GM23338 (cell line): ENCODE data around the gene IDI2. TPM values are rescaled to one million over a fixed set of nuclear protein-coding genes. Genes with fewer than 3 reads are reported as not detected.

Experiments used
- ATAC-seq: fragments of 200-7000 bp; cut with Tn5 transposase; 3 replicates; pipeline ENCODE4 v1.9.1; 2020
- DNase-seq: peaks from one replicate; pipeline ENCODE4 v3.0.0-alpha.2; 2015; ENCODE audit warnings: low spot score
- H2AFZ ChIP-seq: fragments of 200-600 bp; sonication (generic); 2 replicates; pipeline ENCODE4 v1.8.0; 2016; ENCODE audit warnings: antibody characterized with exemption, mild to moderate bottlenecking, moderate library complexity
- H3F3A ChIP-seq: fragments of 200-600 bp; sonication (generic); replicated peaks from 2 replicates; pipeline ENCODE4 v1.8.0; 2017; ENCODE audit warnings: antibody characterized with exemption, mixed run types, low read depth
- H3K27ac ChIP-seq: fragments of 200-600 bp; sonication (generic); 2 replicates; pipeline ENCODE4 v1.6.1; 2016; ENCODE audit warnings: low read depth
- H3K27me3 ChIP-seq: fragments of 200-600 bp; sonication (generic); 2 replicates; pipeline ENCODE4 v1.8.0; 2016; ENCODE audit warnings: mild to moderate bottlenecking, mixed run types, moderate library complexity; ENCODE audit not compliant: insufficient read depth
- H3K36me3 ChIP-seq: fragments of 200-600 bp; sonication (generic); 2 replicates; pipeline ENCODE4 v1.8.0; 2016; ENCODE audit warnings: mild to moderate bottlenecking; ENCODE audit not compliant: insufficient read depth
- H3K4me1 ChIP-seq: fragments of 200-600 bp; sonication (generic); 2 replicates; pipeline ENCODE4 v1.8.0; 2016; ENCODE audit warnings: mild to moderate bottlenecking, moderate library complexity; ENCODE audit not compliant: insufficient read depth
- H3K4me2 ChIP-seq: fragments of 200-600 bp; sonication (generic); 2 replicates; pipeline ENCODE4 v1.7.1; 2017; ENCODE audit warnings: mixed run types
- H3K4me3 ChIP-seq: fragments of 200-600 bp; sonication (generic); 2 replicates; pipeline ENCODE4 v1.6.1; 2016; ENCODE audit warnings: mixed run types
- H3K79me2 ChIP-seq: fragments of 200-600 bp; sonication (generic); replicated peaks from 2 replicates; pipeline ENCODE4 v1.8.0; 2017; ENCODE audit warnings: mild to moderate bottlenecking; ENCODE audit not compliant: insufficient read depth
- H3K9me2 ChIP-seq: fragments of 200-600 bp; sonication (generic); 2 replicates; pipeline ENCODE4 v1.8.0; 2017; ENCODE audit not compliant: insufficient read depth
- H4K20me1 ChIP-seq: fragments of 200-600 bp; sonication (generic); replicated peaks from 2 replicates; pipeline ENCODE4 v1.8.0; 2017; ENCODE audit warnings: mild to moderate bottlenecking; ENCODE audit not compliant: insufficient read depth
- H3K27ac Mint-ChIP-seq: 2 replicates; pipeline ENCODE4 v1.8.0; 2020; ENCODE audit warnings: inconsistent platforms, mild to moderate bottlenecking, moderate library complexity, mixed read lengths
- H3K27me3 Mint-ChIP-seq: 3 replicates; pipeline ENCODE4 v1.8.0; 2022; ENCODE audit warnings: low read depth, mild to moderate bottlenecking, moderate library complexity, mixed read lengths, inconsistent platforms; ENCODE audit not compliant: insufficient read depth, poor library complexity
- H3K36me3 Mint-ChIP-seq: 3 replicates; pipeline ENCODE4 v1.8.0; 2021; ENCODE audit warnings: low read depth, mild to moderate bottlenecking, inconsistent platforms, moderate library complexity, mixed read lengths
- H3K4me1 Mint-ChIP-seq: 3 replicates; pipeline ENCODE4 v1.8.0; 2020; ENCODE audit warnings: mild to moderate bottlenecking, inconsistent platforms, mixed read lengths
- H3K4me3 Mint-ChIP-seq: 3 replicates; pipeline ENCODE4 v1.8.0; 2021; ENCODE audit warnings: moderate library complexity, mild to moderate bottlenecking, inconsistent platforms, mixed read lengths
- H3K9me3 Mint-ChIP-seq: 3 replicates; pipeline ENCODE4 v1.8.0; 2020; ENCODE audit warnings: moderate library complexity, mild to moderate bottlenecking, inconsistent platforms, mixed read lengths
- CREB1 ChIP-seq: fragments of 250-450 bp; sonication (Bioruptor Pico); IDR thresholded peaks from 2 replicates; pipeline ENCODE4 v1.5.0; 2020; ENCODE audit warnings: low read depth, mild to moderate bottlenecking, moderate library complexity
- EZH2 ChIP-seq: fragments of 200-600 bp; sonication (generic); IDR thresholded peaks from one replicate; pipeline ENCODE4 v1.8.0; 2017; ENCODE audit warnings: antibody characterized with exemption, mild to moderate bottlenecking, low read depth; ENCODE audit not compliant: unreplicated experiment
- EZH2phosphoT487 ChIP-seq: fragments of 200-600 bp; sonication (generic); IDR thresholded peaks from one replicate; pipeline ENCODE4 v1.8.1; 2018; ENCODE audit warnings: antibody characterized with exemption; ENCODE audit not compliant: unreplicated experiment
- JUNB ChIP-seq: IDR thresholded peaks from one replicate; pipeline ENCODE4 v1.6.1; 2016; ENCODE audit warnings: antibody characterized with exemption; ENCODE audit not compliant: unreplicated experiment
- NANOG ChIP-seq: IDR thresholded peaks from 2 replicates; pipeline ENCODE4 v1.6.1; 2016; ENCODE audit warnings: antibody characterized with exemption, borderline replicate concordance
- POLR2AphosphoS5 ChIP-seq: IDR thresholded peaks from 2 replicates; pipeline ENCODE4 v1.6.1; 2016; ENCODE audit warnings: antibody characterized with exemption, low read depth
- STAT1 ChIP-seq: IDR thresholded peaks from one replicate; pipeline ENCODE4 v1.6.1; 2016; ENCODE audit warnings: antibody characterized with exemption; ENCODE audit not compliant: unreplicated experiment
- ZNF114 ChIP-seq: fragments of 250-450 bp; sonication (Bioruptor Pico); IDR thresholded peaks from 2 replicates; pipeline ENCODE4 v1.5.0; 2020; ENCODE audit warnings: mild to moderate bottlenecking, moderate library complexity
- ZNF331 ChIP-seq: fragments of 250-450 bp; sonication (Bioruptor Pico); IDR thresholded peaks from 2 replicates; pipeline ENCODE4 v1.5.0; 2020; ENCODE audit warnings: low read depth, mild to moderate bottlenecking, moderate library complexity
- polyA plus RNA-seq: library from polyadenylated mRNA; unstranded; fragments of >200 nt; fragmentation: Nextera tagmentation; extraction: Ambion mirVana; gene quantifications from 2 replicates; pipeline ENCODE4 v1.2.1, GENCODE V29; 2016
- total RNA-seq: library from RNA; depleted of rRNA; stranded (reverse); fragments of >200 nt; shearing (Covaris generic); gene quantifications from 2 replicates; pipeline ENCODE4 v1.2.3, GENCODE V29; 2014
- TF ChIP-seq, protein P1 (sequence below): IDR thresholded peaks from 2 replicates; pipeline ENCODE4 v1.6.1; 2016; ENCODE audit warnings: antibody characterized with exemption
- TF ChIP-seq, protein P2 (sequence below), 2 experiments: fragments of 200-600 bp in 1 of 2; sonication (generic) in 1 of 2; conservative IDR thresholded peaks; 2 replicates each; pipeline versions ENCODE4 v1.5.1 to v1.6.1; 2016 to 2017; ENCODE audit warnings: antibody characterized with exemption in 2 of 2, low read depth in 2 of 2, mild to moderate bottlenecking in 2 of 2, moderate library complexity in 1 of 2
- TF ChIP-seq, protein P3 (sequence below): IDR thresholded peaks from one replicate; pipeline ENCODE4 v1.6.1; 2018; ENCODE audit warnings: antibody characterized with exemption; ENCODE audit not compliant: unreplicated experiment
- TF ChIP-seq, protein P4 (sequence below): fragments of 250-450 bp; sonication (Bioruptor Pico); IDR thresholded peaks from 2 replicates; pipeline ENCODE4 v1.5.0; 2020; ENCODE audit warnings: mild to moderate bottlenecking, moderate library complexity

Gene IDI2
- total and polyA plus RNA-seq, 2 experiments from 2014 or later = not detected

DNA sequence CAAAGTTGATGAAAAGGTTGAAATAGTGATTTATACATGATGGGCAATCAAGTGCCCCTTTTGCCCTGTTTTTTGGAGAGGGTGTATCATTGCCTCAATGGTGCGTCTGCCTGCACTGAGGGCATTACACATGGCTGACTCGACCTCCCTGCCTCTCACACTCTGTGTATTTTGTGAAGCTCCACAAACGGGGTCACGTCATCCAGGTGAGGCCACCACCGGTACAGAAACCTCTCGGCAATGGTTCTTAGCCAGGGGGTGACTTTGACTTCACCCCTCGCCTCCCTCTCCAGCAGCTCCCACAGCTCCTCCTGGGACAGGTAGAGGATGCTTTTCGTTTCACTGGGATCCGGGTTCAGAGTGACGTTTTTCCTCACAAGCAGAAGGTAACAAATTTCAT, 6.3 kb downstream of the IDI2 start:
- Mint-ChIP-seq H3K27me3 (peaks cover 11% of the 10 kb centered on the region), H3K36me3 (peaks cover 63% of the 10 kb centered on the region)
- H3K4me3 ChIP-seq = no peak overlapping the region

More for the DNA sequence above, 6.3 kb downstream of the IDI2 start:
- Histone ChIP-seq H3K27me3 (no peaks in the 10 kb centered on the region), H4K20me1 (peaks cover 7% of the 10 kb centered on the region), H3K27ac (no peak overlapping the region), H3K79me2 (no peaks in the 10 kb centered on the region; the same call in 1 of the 2 replicates), H3K9me2 (no peaks in the 10 kb centered on the region), H3K36me3 (peaks cover 36% of the 10 kb centered on the region), H2AFZ (no peak overlapping the region), H3F3A (peaks cover 12% of the 10 kb centered on the region; the same call in 1 of the 2 replicates), H3K4me2 (no peak overlapping the region), H3K4me1 (no peaks in the 10 kb centered on the region)
- TF ChIP-seq EZH2phosphoT487 (no peak), NANOG (no peak), EZH2 (no peak), CREB1 (CRISPR knock-in tag) (no peak), POLR2AphosphoS5 (no peak), JUNB (no peak), STAT1 (no peak), ZNF331 (CRISPR knock-in tag) (no peak), ZNF114 (CRISPR knock-in tag) (no peak)
- TF ChIP-seq, protein P1, sequence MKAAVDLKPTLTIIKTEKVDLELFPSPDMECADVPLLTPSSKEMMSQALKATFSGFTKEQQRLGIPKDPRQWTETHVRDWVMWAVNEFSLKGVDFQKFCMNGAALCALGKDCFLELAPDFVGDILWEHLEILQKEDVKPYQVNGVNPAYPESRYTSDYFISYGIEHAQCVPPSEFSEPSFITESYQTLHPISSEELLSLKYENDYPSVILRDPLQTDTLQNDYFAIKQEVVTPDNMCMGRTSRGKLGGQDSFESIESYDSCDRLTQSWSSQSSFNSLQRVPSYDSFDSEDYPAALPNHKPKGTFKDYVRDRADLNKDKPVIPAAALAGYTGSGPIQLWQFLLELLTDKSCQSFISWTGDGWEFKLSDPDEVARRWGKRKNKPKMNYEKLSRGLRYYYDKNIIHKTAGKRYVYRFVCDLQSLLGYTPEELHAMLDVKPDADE = no peak
- TF ChIP-seq, protein P2, sequence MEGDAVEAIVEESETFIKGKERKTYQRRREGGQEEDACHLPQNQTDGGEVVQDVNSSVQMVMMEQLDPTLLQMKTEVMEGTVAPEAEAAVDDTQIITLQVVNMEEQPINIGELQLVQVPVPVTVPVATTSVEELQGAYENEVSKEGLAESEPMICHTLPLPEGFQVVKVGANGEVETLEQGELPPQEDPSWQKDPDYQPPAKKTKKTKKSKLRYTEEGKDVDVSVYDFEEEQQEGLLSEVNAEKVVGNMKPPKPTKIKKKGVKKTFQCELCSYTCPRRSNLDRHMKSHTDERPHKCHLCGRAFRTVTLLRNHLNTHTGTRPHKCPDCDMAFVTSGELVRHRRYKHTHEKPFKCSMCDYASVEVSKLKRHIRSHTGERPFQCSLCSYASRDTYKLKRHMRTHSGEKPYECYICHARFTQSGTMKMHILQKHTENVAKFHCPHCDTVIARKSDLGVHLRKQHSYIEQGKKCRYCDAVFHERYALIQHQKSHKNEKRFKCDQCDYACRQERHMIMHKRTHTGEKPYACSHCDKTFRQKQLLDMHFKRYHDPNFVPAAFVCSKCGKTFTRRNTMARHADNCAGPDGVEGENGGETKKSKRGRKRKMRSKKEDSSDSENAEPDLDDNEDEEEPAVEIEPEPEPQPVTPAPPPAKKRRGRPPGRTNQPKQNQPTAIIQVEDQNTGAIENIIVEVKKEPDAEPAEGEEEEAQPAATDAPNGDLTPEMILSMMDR (conservative IDR thresholded peaks at IDR 0.05; ENCODE audit: low read depth in 2 of 2) = no peak
- TF ChIP-seq, protein P3, sequence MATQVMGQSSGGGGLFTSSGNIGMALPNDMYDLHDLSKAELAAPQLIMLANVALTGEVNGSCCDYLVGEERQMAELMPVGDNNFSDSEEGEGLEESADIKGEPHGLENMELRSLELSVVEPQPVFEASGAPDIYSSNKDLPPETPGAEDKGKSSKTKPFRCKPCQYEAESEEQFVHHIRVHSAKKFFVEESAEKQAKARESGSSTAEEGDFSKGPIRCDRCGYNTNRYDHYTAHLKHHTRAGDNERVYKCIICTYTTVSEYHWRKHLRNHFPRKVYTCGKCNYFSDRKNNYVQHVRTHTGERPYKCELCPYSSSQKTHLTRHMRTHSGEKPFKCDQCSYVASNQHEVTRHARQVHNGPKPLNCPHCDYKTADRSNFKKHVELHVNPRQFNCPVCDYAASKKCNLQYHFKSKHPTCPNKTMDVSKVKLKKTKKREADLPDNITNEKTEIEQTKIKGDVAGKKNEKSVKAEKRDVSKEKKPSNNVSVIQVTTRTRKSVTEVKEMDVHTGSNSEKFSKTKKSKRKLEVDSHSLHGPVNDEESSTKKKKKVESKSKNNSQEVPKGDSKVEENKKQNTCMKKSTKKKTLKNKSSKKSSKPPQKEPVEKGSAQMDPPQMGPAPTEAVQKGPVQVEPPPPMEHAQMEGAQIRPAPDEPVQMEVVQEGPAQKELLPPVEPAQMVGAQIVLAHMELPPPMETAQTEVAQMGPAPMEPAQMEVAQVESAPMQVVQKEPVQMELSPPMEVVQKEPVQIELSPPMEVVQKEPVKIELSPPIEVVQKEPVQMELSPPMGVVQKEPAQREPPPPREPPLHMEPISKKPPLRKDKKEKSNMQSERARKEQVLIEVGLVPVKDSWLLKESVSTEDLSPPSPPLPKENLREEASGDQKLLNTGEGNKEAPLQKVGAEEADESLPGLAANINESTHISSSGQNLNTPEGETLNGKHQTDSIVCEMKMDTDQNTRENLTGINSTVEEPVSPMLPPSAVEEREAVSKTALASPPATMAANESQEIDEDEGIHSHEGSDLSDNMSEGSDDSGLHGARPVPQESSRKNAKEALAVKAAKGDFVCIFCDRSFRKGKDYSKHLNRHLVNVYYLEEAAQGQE = no peak
- TF ChIP-seq, protein P4, sequence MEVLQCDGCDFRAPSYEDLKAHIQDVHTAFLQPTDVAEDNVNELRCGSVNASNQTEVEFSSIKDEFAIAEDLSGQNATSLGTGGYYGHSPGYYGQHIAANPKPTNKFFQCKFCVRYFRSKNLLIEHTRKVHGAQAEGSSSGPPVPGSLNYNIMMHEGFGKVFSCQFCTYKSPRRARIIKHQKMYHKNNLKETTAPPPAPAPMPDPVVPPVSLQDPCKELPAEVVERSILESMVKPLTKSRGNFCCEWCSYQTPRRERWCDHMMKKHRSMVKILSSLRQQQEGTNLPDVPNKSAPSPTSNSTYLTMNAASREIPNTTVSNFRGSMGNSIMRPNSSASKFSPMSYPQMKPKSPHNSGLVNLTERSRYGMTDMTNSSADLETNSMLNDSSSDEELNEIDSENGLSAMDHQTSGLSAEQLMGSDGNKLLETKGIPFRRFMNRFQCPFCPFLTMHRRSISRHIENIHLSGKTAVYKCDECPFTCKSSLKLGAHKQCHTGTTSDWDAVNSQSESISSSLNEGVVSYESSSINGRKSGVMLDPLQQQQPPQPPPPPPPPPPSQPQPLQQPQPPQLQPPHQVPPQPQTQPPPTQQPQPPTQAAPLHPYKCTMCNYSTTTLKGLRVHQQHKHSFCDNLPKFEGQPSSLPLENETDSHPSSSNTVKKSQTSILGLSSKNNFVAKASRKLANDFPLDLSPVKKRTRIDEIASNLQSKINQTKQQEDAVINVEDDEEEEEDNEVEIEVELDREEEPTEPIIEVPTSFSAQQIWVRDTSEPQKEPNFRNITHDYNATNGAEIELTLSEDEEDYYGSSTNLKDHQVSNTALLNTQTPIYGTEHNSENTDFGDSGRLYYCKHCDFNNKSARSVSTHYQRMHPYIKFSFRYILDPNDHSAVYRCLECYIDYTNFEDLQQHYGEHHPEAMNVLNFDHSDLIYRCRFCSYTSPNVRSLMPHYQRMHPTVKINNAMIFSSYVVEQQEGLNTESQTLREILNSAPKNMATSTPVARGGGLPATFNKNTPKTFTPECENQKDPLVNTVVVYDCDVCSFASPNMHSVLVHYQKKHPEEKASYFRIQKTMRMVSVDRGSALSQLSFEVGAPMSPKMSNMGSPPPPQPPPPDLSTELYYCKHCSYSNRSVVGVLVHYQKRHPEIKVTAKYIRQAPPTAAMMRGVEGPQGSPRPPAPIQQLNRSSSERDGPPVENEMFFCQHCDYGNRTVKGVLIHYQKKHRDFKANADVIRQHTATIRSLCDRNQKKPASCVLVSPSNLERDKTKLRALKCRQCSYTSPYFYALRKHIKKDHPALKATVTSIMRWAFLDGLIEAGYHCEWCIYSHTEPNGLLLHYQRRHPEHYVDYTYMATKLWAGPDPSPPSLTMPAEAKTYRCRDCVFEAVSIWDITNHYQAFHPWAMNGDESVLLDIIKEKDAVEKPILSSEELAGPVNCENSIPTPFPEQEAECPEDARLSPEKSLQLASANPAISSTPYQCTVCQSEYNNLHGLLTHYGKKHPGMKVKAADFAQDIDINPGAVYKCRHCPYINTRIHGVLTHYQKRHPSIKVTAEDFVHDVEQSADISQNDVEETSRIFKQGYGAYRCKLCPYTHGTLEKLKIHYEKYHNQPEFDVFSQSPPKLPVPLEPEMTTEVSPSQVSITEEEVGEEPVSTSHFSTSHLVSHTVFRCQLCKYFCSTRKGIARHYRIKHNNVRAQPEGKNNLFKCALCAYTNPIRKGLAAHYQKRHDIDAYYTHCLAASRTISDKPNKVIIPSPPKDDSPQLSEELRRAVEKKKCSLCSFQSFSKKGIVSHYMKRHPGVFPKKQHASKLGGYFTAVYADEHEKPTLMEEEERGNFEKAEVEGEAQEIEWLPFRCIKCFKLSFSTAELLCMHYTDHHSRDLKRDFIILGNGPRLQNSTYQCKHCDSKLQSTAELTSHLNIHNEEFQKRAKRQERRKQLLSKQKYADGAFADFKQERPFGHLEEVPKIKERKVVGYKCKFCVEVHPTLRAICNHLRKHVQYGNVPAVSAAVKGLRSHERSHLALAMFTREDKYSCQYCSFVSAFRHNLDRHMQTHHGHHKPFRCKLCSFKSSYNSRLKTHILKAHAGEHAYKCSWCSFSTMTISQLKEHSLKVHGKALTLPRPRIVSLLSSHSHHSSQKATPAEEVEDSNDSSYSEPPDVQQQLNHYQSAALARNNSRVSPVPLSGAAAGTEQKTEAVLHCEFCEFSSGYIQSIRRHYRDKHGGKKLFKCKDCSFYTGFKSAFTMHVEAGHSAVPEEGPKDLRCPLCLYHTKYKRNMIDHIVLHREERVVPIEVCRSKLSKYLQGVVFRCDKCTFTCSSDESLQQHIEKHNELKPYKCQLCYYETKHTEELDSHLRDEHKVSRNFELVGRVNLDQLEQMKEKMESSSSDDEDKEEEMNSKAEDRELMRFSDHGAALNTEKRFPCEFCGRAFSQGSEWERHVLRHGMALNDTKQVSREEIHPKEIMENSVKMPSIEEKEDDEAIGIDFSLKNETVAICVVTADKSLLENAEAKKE (CRISPR knock-in tag) = no peak
- no peak overlapping the region for H3K27ac Mint-ChIP-seq
- H3K4me3 Mint-ChIP-seq = no peak overlapping the region
- H3K4me1 Mint-ChIP-seq = peaks cover 3% of the 10 kb centered on the region; the same call in 1 of the 3 replicates
- no peak for DNase-seq
- no peak for ATAC-seq
- no peaks in the 10 kb centered on the region for H3K9me3 Mint-ChIP-seq
